RCC 7860 (cell line): ENCODE results near the gene TRIM69.
"Not testable (repeated sequence)": the region's sequence is repeated elsewhere in the genome, so short reads cannot be mapped to it uniquely, and the experiment has no call there.

Experiments used
- DNase-seq: peaks from one replicate; pipeline ENCODE4 v3.0.0-alpha.2; 2015; ENCODE audit warnings: low spot score
- FAIRE-seq: peaks from 2 replicates; lab custom pipeline; 2012; peaks lifted over from hg19 to GRCh38; lab: Jason Lieb, UNC

TRIM69 gene

DNA sequence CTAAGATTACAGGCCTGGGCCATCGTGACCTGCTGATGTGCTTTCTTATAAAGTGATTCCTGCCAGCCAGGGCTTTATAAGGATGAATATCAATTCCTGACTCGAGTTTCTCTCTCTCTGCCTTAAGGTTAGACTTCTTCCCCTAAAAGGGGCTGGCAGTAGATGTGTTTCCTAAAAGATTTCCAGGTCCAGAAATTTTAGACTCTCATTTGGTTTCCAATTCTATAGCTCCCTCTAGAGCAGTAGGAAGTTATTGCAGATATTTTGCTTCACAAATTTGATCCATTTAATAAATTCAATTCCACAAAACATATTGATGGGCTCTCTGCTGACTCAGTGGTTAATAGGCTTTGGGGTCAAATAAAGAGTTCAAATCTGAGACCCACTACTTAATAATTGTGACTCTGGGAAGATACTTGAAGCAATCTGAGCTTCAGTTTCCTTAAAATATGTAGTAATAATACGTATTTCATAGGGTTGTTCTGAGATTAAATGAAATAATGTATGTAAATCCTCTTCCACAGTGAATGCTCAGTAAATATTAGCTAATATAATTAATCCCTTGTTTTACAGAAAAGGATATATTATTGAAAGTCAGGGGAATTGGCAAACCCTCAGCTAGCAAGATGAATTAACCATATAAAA, 2.1 kb downstream of the TRIM69 start:
- FAIRE-seq (peak; percentile 57), DNase-seq (peak; percentile 33)

DNA sequence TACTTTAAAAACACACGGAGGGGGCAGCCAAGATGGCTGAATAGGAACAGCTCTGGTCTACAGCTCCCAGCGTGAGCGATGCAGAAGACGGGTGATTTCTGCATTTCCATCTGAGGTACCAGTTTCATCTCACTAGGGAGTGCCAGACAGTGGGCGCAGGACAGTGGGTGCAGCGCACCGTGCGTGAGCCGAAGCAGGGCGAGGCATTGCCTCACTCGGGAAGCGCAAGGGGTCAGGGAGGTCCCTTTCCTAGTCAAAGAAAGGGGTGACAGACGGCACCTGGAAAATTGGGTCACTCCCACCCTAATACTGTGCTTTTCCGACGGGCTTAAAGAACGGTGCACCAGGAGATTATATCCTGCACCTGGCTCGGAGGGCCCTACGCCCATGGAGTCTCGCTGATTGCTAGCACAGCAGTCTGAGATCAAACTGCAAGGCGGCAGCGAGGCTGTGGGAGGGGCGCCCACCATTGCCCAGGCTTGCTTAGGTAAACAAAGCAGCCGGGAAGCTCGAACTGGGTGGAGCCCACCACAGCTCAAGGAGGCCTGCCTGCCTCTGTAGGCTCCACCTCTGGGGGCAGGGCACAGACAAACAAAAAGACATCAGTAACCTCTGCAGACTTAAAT, 3.0 kb downstream of the TRIM69 start:
- not testable (repeated sequence) for FAIRE-seq, DNase-seq

DNA sequence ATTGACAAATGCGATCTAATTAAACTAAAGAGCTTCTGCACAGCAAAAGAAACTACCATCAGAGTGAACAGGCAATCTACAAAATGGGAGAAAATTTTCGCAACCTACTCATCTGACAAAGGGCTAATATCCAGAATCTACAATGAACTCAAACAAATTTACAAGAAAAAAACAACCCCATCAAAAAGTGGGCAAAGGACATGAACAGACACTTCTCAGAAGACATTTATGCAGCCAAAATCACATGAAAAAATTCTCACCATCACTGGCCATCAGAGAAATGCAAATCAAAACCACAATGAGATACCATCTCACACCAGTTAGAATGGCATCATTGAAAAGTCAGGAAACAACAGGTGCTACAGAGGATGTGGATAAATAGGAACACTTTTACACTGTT, 7.1 kb downstream of the TRIM69 start:
- not testable (repeated sequence) for DNase-seq, FAIRE-seq

DNA sequence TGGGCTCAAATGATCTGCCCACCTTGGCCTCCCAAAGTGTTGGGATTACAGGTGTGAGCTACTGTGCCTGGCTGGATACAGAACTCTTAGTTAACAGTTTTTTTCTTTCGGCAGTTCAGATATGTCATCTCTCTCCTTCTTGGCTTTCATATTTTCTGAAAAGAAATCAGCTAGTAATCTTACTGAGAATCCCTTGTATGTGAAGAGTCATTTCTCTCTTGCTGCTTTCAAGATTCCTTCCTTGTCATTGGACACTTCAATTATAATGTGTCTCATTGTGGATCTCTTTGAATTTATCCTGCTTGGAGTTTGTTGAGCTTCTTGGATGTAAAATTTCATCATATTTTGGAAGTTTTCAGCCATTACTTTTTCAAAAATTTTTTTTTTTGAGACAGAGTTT, 17.0 kb downstream of the TRIM69 start:
- FAIRE-seq (no peak), DNase-seq (no peak)

GRCh38 chr15:44763187-44763586, 26.9 kb downstream of the TRIM69 start:
- no peak for FAIRE-seq

GRCh38 chr15:44763848-44764247, 27.5 kb downstream of the TRIM69 start:
- DNase-seq (no peak), FAIRE-seq (no peak)

More at GRCh38 chr15:44763187-44763586, 26.9 kb downstream of the TRIM69 start:
- no peak for DNase-seq

DNA sequence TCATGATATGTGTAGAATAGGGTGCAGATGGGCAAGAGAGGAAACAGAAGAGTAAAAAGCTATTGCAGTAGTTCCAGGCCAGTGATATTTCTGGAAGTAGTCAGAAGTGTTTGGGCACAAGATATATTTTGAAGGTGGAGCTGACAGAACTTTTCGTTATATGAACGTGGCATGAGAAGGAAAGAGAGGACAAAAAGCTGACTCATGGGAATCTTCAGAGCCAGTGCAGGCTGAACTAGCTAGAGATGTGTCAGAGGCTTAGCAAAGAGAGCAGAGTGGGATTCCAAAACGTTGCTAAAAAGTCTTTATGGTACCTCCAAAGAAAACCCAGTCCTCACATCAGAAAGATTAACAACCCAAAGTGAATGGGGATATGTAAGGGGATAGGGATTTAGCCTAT, 28.7 kb downstream of the TRIM69 start:
- no peak for FAIRE-seq
- DNase-seq: no peak

DNA sequence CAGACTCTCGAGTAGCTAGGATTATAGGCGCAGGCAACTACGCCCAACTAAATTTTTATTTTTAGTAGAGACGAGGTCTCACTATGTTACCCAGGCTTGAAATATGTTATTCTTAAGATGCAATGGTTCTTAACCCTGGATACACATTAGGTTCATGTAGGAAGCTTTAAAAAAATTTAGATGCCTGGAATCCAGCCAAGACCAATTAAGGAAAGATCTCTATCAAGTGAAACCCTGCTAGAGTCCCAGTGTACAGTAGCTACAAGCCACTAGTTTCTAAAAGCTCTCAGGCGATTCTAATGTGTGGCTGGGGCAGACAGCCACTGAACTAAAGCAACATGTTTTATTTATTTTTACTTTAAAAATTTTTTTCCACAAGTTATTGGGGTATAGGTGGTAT, 33.2 kb downstream of the TRIM69 start:
- no peak for FAIRE-seq

DNA sequence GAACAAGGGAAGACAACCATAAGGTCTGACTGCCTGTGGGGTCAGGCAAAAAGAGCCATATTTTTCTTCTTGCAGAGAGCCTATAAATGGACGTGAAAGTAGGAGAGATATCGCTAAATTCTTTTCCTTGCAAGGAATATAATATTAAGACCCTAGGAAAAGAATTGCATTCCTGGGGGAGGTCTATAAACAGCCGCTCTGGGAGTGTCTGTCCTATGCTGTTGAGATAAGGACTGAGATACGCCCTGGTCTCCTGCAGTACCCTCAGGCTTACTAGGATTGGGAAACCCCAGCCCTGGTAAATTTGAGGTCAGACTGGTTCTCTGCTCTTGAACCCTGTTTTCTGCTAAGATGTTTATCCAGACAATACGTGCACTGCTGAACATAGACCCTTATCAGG, 34.4 kb downstream of the TRIM69 start:
- not testable (repeated sequence) for DNase-seq, FAIRE-seq

More for the DNA sequence above, 33.2 kb downstream of the TRIM69 start:
- DNase-seq: no peak

- no peak for DNase-seq
- no peak for FAIRE-seq
Measured at GRCh38 chr15:44775953-44776352, 39.6 kb downstream of the TRIM69 start.

GRCh38 chr15:44779761-44780160, 43.4 kb downstream of the TRIM69 start:
- no peak for DNase-seq
- no peak for FAIRE-seq

DNA sequence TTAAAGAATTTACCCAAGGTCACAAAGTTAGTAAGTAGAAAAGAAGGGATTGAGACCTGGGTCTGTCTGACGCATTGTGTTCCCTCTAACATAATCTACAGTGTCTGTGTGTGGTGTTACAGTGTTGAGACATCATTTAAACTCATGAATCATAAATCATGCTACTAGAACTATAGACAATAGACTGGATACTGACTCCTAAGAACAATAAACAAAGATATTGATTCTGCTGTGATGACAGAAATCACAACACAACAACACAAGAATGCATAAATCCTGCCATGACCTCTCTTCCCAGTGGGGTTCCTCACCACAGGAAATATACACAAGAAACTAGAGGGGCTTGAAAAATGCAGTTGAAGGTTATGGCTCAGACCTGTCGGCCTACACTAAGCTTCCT, 44.3 kb downstream of the TRIM69 start:
- DNase-seq (no peak), FAIRE-seq (no peak)

DNA sequence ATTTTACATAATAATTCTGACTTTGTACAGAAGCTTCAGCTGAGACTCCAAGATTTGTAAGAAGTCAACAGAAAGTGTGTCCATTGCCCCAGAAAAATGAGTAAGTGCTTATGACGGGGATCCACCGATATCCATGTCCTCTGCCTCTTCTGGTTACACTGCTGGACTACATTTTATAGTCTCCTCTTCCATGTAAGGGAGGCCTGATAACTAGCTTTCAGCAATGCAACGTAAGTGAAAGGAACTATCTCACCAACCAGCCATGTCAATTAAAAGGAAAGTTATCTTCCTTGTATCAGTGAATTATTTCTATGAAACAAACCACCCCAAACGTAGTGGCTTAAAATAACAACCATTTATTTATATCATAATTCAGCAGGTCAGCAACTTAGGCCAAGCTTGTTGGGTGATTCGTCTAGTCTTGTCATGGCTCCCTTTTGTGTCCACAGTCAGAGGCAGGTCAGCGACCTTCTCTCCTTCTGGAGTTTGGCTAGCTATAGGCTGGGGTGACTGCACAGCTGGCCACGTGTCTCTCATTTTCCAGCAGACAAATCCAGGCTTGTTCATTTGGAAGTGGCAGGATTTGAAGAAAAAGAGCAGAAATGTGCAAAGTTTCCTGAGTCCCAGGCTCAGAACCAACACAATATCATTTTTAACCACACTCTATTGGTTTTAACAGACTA, 44.9 kb downstream of the TRIM69 start:
- DNase-seq (no peak), FAIRE-seq (no peak)

DNA sequence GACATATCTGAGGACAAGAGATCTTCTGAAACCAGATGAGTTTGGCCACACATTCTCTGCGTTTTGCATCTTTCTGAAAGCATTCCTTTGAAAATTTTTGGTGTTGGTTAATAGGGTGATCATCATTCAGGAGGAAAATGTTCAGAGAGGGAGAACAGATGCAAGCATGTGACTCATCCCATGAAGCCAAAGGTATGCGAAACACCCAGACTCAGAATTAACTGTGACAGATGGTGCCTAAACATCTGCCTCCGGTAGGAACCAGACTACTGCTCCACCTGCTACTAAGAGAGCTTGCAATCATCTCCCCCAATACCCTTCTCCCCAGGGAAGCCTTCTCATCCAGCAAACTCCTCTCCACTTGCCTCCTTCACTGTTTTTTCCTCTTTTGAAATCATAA, 46.2 kb downstream of the TRIM69 start:
- no peak for FAIRE-seq
- no peak for DNase-seq

DNA sequence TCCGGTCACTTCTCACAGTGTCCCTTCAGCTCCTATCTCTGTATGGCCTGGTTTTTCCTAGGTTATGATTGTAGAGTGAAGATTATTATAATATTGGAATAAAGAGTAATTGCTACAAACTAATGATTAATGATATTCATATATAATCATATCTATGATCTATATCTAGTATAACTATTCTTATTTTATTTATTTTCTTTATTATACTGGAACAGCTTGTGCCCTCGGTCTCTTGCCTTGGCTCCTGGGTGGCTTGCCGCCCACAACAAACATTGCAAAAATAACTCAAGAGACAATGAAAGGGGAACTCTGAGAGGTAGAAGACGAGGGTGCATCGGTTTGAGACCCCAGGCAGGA, 48.6 kb downstream of the TRIM69 start:
- not testable (repeated sequence) for DNase-seq, FAIRE-seq

- no peak for FAIRE-seq
- no peak for DNase-seq
Measured at GRCh38 chr15:44788748-44789147, 52.4 kb downstream of the TRIM69 start.

GRCh38 chr15:44790215-44790614, 53.9 kb downstream of the TRIM69 start:
- FAIRE-seq (no peak), DNase-seq (no peak)

DNA sequence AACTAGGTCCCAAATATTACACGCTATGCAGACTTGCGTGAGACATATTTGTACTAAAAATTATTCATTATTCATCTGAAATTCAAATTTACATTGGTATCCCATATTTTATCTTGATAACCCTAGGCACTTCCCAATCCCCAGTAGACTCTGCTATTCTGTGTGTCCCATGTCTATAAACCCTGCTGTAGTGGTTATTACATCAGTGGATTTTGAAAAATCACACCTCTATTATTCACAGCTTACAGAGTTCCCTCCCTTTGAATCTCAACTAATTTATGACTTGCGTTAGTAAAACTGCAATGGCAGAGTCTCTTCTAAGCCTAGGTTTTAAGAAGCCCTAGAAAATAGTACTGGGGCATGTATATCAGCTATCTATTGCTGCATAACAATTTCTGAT, 54.3 kb downstream of the TRIM69 start:
- no peak for FAIRE-seq
- no peak for DNase-seq

DNA sequence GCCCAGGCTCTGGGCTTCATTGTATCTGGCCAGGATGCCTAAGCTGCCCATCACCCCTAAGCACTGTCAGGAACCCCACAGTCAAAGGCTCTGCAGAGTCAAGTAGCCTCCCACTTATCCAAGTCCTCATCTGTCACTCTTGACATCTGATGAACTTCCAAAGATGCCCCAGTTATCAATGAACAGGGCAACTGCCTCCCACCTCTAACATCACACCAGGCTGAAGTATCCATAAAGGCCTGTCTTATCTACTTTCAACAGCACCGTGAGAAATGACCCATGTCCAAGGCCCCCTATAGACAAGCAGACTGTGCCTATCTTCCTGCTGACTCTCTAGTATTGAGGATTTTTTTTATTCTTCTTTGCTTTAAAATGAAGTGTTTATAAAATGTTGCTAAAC, 56.4 kb downstream of the TRIM69 start:
- FAIRE-seq: no peak
- no peak for DNase-seq

DNA sequence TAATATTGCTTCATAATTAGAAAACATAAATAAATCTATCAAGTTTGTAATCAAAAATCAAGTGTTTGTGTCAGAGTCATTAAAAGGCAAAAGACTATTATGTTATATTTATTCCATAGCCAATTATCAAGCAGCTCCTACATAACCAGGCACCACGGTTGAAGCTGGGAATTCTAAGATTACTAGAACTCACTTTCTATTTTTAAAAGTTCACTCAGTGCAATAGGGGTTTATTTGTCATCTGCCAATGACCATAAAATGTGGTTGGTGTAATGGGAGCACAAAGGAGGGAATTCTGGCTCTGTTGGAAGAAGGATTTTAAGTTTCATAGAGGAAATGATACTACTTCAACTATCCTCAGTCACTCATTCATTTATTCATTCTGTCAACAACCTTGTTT, 57.7 kb downstream of the TRIM69 start:
- FAIRE-seq: no peak
- no peak for DNase-seq

GRCh38 chr15:44796508-44796907, 60.2 kb downstream of the TRIM69 start:
- DNase-seq (no peak), FAIRE-seq (no peak)

- DNase-seq: no peak
- no peak for FAIRE-seq
Measured at GRCh38 chr15:44798826-44799225, 62.5 kb downstream of the TRIM69 start.
